Muscle layer of duodenum (tissue), 2 donors: ENCODE results near the gene CXorf58.
A peak's percentile ranks its signal among the peaks of the same experiment; 100 is the strongest.
"Not testable (repeated sequence)": the region's sequence is repeated elsewhere in the genome, so short reads cannot be mapped to it uniquely, and the experiment has no call there.

Experiments
- H3K27ac ChIP-seq: one replicate; pipeline ENCODE4 v1.7.0; 2013; ENCODE audit warnings: mild to moderate bottlenecking, low read length
- H3K27me3 ChIP-seq: one replicate; pipeline ENCODE4 v1.7.0; 2013; ENCODE audit warnings: low read depth, mild to moderate bottlenecking, control low read depth, low read length
- H3K36me3 ChIP-seq, 2 donors: one replicate each; pipeline ENCODE4 v1.7.0; 2013; ENCODE audit warnings: low read length in 2 of 2, control low read depth in 1 of 2, mild to moderate bottlenecking in 1 of 2; ENCODE audit not compliant: insufficient read depth in 2 of 2, control insufficient read depth in 1 of 2
- H3K4me1 ChIP-seq, 2 donors: one replicate each; pipeline ENCODE4 v1.7.0; 2013; ENCODE audit warnings: low read length in 2 of 2, mild to moderate bottlenecking in 2 of 2, control low read depth in 1 of 2, moderate library complexity in 1 of 2; ENCODE audit not compliant: insufficient read depth in 2 of 2, control insufficient read depth in 1 of 2
- H3K4me3 ChIP-seq, 2 donors: one replicate each; pipeline ENCODE4 v1.7.0; 2013; ENCODE audit warnings: low read length in 2 of 2, low read depth in 1 of 2, mild to moderate bottlenecking in 1 of 2
- H3K9me3 ChIP-seq, 2 donors: one replicate each; pipeline ENCODE4 v1.7.0; 2013; ENCODE audit warnings: low read length in 2 of 2, control low read depth in 1 of 2, mild to moderate bottlenecking in 1 of 2; ENCODE audit not compliant: control insufficient read depth in 1 of 2
- donor health status: healthy.

CXorf58 gene

DNA sequence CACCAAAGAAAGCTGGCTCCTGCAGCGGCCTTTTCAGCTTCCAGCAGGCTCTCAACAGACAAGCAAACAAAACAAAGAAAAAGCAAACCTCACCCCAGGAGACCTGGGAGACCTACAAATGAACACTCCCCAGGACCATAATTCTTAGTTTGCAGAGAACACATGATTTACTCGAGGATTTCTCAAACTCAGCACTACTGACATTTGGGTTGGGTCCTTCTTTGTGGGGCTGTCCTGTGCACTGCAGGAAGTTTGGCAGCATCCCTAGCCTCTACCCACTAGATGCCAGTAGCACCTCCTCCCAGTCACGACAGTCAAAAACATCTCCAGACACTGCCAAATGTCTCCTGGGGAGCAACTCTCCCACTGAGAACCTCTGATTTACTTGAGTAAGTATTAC lies 22.0 kb upstream of the CXorf58 start:
- H3K27me3 ChIP-seq, result no peaks in the 10 kb centered on the region
- H3K4me3 ChIP-seq, result no peak overlapping the region
- H3K27ac ChIP-seq, result no peak overlapping the region
- H3K4me1 ChIP-seq, result no peaks in the 10 kb centered on the region
- H3K36me3 ChIP-seq, result no peaks in the 10 kb centered on the region
- H3K9me3 ChIP-seq, result no peaks in the 10 kb centered on the region

DNA sequence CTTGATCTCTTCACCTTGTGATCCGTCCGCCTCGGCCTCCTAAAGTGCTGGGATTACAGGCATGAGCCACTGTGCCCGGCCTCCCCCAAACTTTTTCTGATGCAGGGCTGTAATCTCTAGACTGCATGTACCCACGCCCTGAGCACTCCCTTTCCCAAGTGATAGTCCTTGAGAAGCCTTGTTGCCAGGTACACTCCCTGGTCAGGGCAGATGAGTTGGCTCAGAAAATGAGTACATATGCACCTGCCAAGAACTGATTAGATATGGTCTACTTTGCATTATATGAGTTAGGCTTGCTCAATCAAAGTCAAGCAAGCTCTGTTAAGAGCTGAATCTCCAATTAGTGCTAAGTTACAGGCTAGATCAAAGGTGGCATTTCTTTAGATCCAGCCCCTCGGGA lies 20.4 kb upstream of the CXorf58 start:
- Histone ChIP-seq H3K4me1 (no peaks in the 10 kb centered on the region), H3K4me3 (no peak overlapping the region), H3K27me3 (no peaks in the 10 kb centered on the region), H3K36me3 (no peaks in the 10 kb centered on the region), H3K27ac (no peak overlapping the region), H3K9me3 (no peaks in the 10 kb centered on the region)

DNA sequence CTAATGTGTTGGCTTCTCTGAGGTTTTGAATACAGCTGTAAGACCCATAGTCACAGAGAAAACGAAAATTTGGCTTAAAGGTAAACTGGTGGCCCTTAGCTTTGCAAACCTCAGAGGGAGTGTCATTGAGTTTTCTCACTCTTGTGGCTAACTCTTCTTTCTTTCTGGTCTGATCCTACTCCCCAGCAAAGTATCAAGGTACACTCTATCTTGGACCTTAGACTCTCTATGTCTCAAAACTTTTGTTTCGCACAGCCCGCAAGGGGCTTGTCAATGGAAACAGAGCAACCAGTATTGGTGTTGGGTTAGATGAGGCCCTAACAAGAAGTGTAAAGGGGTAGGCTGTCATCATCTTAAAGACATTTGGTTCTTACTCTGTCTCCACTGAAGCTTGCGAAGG lies 19.9 kb upstream of the CXorf58 start:
- Histone ChIP-seq H3K4me1 (no peaks in the 10 kb centered on the region), H3K4me3 (no peak overlapping the region), H3K9me3 (no peaks in the 10 kb centered on the region), H3K36me3 (no peaks in the 10 kb centered on the region), H3K27me3 (no peaks in the 10 kb centered on the region), H3K27ac (peak overlapping the region; percentile 56)

- H3K27ac ChIP-seq, result peak overlapping the region; percentile 16
- H3K4me1 ChIP-seq, result no peaks in the 10 kb centered on the region
Measured at GRCh38 chrX:23888887-23889501, 18.8 kb upstream of the CXorf58 start.

DNA sequence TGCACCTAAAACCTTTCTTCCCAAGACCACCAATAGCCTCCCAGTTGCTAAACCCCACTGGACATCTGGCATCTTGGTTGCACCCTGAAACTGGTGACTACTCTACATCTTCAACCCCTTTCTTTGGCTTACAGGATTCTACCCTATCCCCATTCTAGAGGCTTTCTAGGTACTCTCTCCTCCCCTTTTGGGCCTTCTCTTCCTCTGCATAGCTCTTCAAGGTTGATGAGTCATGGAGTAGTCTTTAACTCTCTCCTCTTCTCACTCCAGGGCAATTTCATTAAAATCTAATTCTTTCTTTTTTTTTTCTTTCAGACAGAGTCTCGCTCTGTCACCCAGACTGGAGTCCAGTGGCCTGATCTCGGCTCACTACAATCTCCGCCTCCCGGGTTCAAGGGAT lies 16.9 kb upstream of the CXorf58 start:
- Histone ChIP-seq H3K36me3 (no peaks in the 10 kb centered on the region), H3K4me1 (no peaks in the 10 kb centered on the region), H3K9me3 (no peaks in the 10 kb centered on the region), H3K4me3 (no peak overlapping the region), H3K27ac (no peak overlapping the region), H3K27me3 (no peaks in the 10 kb centered on the region)

More at GRCh38 chrX:23888887-23889501, 18.8 kb upstream of the CXorf58 start:
- Histone ChIP-seq H3K9me3 (no peaks in the 10 kb centered on the region), H3K4me3 (no peak overlapping the region), H3K36me3 (no peaks in the 10 kb centered on the region), H3K27me3 (no peaks in the 10 kb centered on the region)

- H3K4me1 ChIP-seq, H3K27me3 ChIP-seq, H3K4me3 ChIP-seq: not testable (repeated sequence)
Measured at GRCh38 chrX:23894993-23895392, 12.8 kb upstream of the CXorf58 start.

GRCh38 chrX:23896539-23896938 lies 11.3 kb upstream of the CXorf58 start:
- H3K4me3 ChIP-seq, H3K4me1 ChIP-seq, H3K27me3 ChIP-seq, H3K9me3 ChIP-seq, H3K36me3 ChIP-seq, H3K27ac ChIP-seq: not testable (repeated sequence)

More at GRCh38 chrX:23894993-23895392, 12.8 kb upstream of the CXorf58 start:
- not testable (repeated sequence) for H3K27ac ChIP-seq, H3K9me3 ChIP-seq, H3K36me3 ChIP-seq

DNA sequence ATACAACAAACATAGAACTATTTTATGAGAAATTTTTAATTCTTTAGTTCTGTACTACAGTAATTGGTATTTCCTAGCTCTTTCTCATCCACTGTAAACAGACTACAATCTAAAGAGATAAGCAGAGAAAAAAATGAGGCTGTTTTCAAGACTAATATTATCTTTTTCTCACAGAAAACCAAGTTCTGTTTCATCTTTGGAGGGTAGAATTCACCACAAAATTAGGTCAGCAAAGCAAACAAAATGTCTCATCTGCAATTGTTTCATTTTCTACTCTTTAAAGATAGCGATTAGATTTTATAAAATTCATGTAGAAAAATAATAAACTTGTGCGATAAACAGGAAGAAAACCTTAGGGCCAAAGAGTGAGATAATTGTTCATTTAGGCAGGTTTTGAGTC lies 10.8 kb upstream of the CXorf58 start:
- Histone ChIP-seq H3K4me1 (peaks cover 5% of the 10 kb centered on the region in 2 donors), H3K27me3 (no peaks in the 10 kb centered on the region), H3K9me3 (no peaks in the 10 kb centered on the region), H3K4me3 (no peak overlapping the region), H3K27ac (no peak overlapping the region), H3K36me3 (no peaks in the 10 kb centered on the region)

GRCh38 chrX:23898412-23898959 lies 9.3 kb upstream of the CXorf58 start:
- Histone ChIP-seq H3K9me3 (no peaks in the 10 kb centered on the region), H3K4me3 (no peak overlapping the region), H3K4me1 (peaks cover 8 to 10% of the 10 kb centered on the region in 2 donors), H3K36me3 (no peaks in the 10 kb centered on the region), H3K27me3 (no peaks in the 10 kb centered on the region), H3K27ac (no peak overlapping the region)

- Histone ChIP-seq H3K4me1 (peaks cover 8 to 10% of the 10 kb centered on the region in 2 donors), H3K27me3 (no peaks in the 10 kb centered on the region), H3K9me3 (no peaks in the 10 kb centered on the region), H3K27ac (peak overlapping the region; percentile 61), H3K4me3 (no peak overlapping the region), H3K36me3 (no peaks in the 10 kb centered on the region)
Measured at GRCh38 chrX:23900220-23900797, 7.5 kb upstream of the CXorf58 start.

DNA sequence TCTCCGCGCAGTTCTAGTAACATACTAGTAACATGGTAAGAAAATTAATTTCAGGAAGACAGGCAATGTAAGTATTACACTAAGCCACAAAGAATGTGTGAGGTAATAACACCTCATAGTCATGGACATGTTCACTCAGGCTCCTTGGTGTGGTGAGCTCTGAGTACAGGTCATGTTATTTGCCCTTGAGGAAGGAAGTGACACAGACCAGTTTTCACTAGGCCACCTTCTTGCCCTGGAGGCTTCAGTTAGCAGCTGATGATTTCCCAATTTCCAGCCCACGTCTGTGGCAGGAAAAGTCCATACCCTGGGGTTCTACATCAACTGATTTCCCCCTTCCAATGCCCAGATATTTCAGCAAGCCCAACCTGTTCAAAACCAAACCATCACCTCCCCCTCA lies 6.7 kb upstream of the CXorf58 start:
- Histone ChIP-seq H3K9me3 (no peaks in the 10 kb centered on the region), H3K27ac (peak overlapping the region; percentile 61), H3K4me3 (no peak overlapping the region), H3K36me3 (no peaks in the 10 kb centered on the region), H3K4me1 (peaks cover 8 to 10% of the 10 kb centered on the region in 2 donors), H3K27me3 (no peaks in the 10 kb centered on the region)

- peaks cover 8 to 10% of the 10 kb centered on the region in 2 donors for H3K4me1 ChIP-seq
- no peaks in the 10 kb centered on the region for H3K9me3 ChIP-seq
- peak overlapping the region; percentile 44 for H3K4me3 ChIP-seq
- H3K36me3 ChIP-seq, result no peaks in the 10 kb centered on the region
- H3K27me3 ChIP-seq, result no peaks in the 10 kb centered on the region
- peak overlapping the region; percentile 61 for H3K27ac ChIP-seq
Measured at GRCh38 chrX:23901805-23902204, 6.0 kb upstream of the CXorf58 start.
